ENCODE results near the gene SCGB1D1. TPM values are rescaled to one million over a fixed set of nuclear protein-coding genes. Genes with fewer than 3 reads are reported as not detected.

Gene SCGB1D1
- polyA plus RNA-seq, 1 donor from 2014 or later: not detected

- Histone ChIP-seq H3F3A (ENCODE audit: insufficient read depth, low read length, poor library complexity, severe bottlenecking) (no peaks in the 10 kb centered on the region), H3K36me3 (ENCODE audit: insufficient read depth, low read length) (no peaks in the 10 kb centered on the region), H3K9ac (ENCODE audit: low read length) (no peak overlapping the region), H3K27ac (ENCODE audit: low read length) (no peak overlapping the region), H3K9me2 (ENCODE audit: insufficient read depth, low read length) (no peaks in the 10 kb centered on the region), H3K4me3 (ENCODE audit: low read length) (no peak overlapping the region), H2AFZ (ENCODE audit: low read depth, low read length) (no peak overlapping the region), H3K27me3 (ENCODE audit: insufficient read depth, low read depth, low read length) (no peaks in the 10 kb centered on the region), H4K20me1 (ENCODE audit: insufficient read depth) (no peaks in the 10 kb centered on the region), H3K4me2 (ENCODE audit: low read length) (no peak overlapping the region), H3K79me2 (replicated peaks; ENCODE audit: insufficient read depth, low read length) (no peaks in the 10 kb centered on the region), H3K9me3 (ENCODE audit: low read length) (no peaks in the 10 kb centered on the region)
- no peak for TF ChIP-seq REST (IDR thresholded peaks at IDR 0.05; ENCODE audit: borderline replicate concordance)
- TF ChIP-seq EZH2 (IDR thresholded peaks at IDR 0.05; ENCODE audit: borderline replicate concordance, insufficient read depth, low read length, poor library complexity, severe bottlenecking): no peak
- TF ChIP-seq MXI1 (conservative IDR thresholded peaks at IDR 0.05; ENCODE audit: poor library complexity, severe bottlenecking): no peak
- no peak for TF ChIP-seq POLR2AphosphoS5 (IDR thresholded peaks at IDR 0.05)
- TF ChIP-seq RAD21 (conservative IDR thresholded peaks at IDR 0.05): no peak
- TF ChIP-seq EP300 (conservative IDR thresholded peaks at IDR 0.05; ENCODE audit: poor library complexity, severe bottlenecking): no peak
- no peak for TF ChIP-seq TAF1 (IDR thresholded peaks at IDR 0.05; ENCODE audit: low read depth)
- TF ChIP-seq CTCF (IDR thresholded peaks at IDR 0.05; ENCODE audit: poor library complexity, severe bottlenecking): no peak
- TF ChIP-seq SMC3 (conservative IDR thresholded peaks at IDR 0.05; ENCODE audit: poor library complexity): no peak
These were observed 10.0 kb upstream of the SCGB1D1 start for GRCh38 chr11:62179995-62180394.

- H3K9me3 ChIP-seq (ENCODE audit: low read length): no peaks in the 10 kb centered on the region
- no peak overlapping the region for H2AFZ ChIP-seq (ENCODE audit: low read depth, low read length)
- H3K36me3 ChIP-seq (ENCODE audit: insufficient read depth, low read length): no peaks in the 10 kb centered on the region
- no peaks in the 10 kb centered on the region for H3K9me2 ChIP-seq (ENCODE audit: insufficient read depth, low read length)
- H3K27ac ChIP-seq (ENCODE audit: low read length): no peak overlapping the region
- no peak overlapping the region for H3K4me3 ChIP-seq (ENCODE audit: low read length)
- no peaks in the 10 kb centered on the region for H3K79me2 ChIP-seq (replicated peaks; ENCODE audit: insufficient read depth, low read length)
- H3K27me3 ChIP-seq (ENCODE audit: insufficient read depth, low read depth, low read length): no peaks in the 10 kb centered on the region
- H3F3A ChIP-seq (ENCODE audit: insufficient read depth, low read length, poor library complexity, severe bottlenecking): no peaks in the 10 kb centered on the region
- no peak overlapping the region for H3K4me2 ChIP-seq (ENCODE audit: low read length)
- no peaks in the 10 kb centered on the region for H4K20me1 ChIP-seq (ENCODE audit: insufficient read depth)
- H3K9ac ChIP-seq (ENCODE audit: low read length): no peak overlapping the region
- TF ChIP-seq TAF1 (IDR thresholded peaks at IDR 0.05; ENCODE audit: low read depth) (no peak), EP300 (conservative IDR thresholded peaks at IDR 0.05; ENCODE audit: poor library complexity, severe bottlenecking) (no peak), REST (IDR thresholded peaks at IDR 0.05; ENCODE audit: borderline replicate concordance) (no peak), POLR2AphosphoS5 (IDR thresholded peaks at IDR 0.05) (no peak), MXI1 (conservative IDR thresholded peaks at IDR 0.05; ENCODE audit: poor library complexity, severe bottlenecking) (no peak), CTCF (IDR thresholded peaks at IDR 0.05; ENCODE audit: poor library complexity, severe bottlenecking) (no peak), SMC3 (conservative IDR thresholded peaks at IDR 0.05; ENCODE audit: poor library complexity) (no peak), RAD21 (conservative IDR thresholded peaks at IDR 0.05) (no peak), EZH2 (IDR thresholded peaks at IDR 0.05; ENCODE audit: borderline replicate concordance, insufficient read depth, low read length, poor library complexity, severe bottlenecking) (no peak)
These were observed 8.9 kb upstream of the SCGB1D1 start for GRCh38 chr11:62181097-62181496.

Measured in neural cell (in vitro differentiated cells).